Stimulated activated naive B cell treated with anti-CD40 and anti-IgM and Interleukin-4, amounts not matched to agents 10 μg/mL and 1 μg/mL and 100 μg/mL, for 72 hours (primary cell): ENCODE results near the gene TACR2.

Experiments
- ATAC-seq, 2 donors: fragments of 150-1000 bp; cut with Tn5 transposase; replicated peaks; 2 replicates each; pipeline ENCODE4 v1.10.0; 2021; ENCODE audit warnings: moderate library complexity in 1 of 2
- DNase-seq: peaks from one replicate; pipeline ENCODE4 v3.0.0; 2021
- H3K27ac Mint-ChIP-seq: one replicate; pipeline ENCODE4 v1.8.0; 2022; ENCODE audit warnings: mild to moderate bottlenecking, mixed read lengths
- H3K27me3 Mint-ChIP-seq, 2 donors: one replicate each; pipeline ENCODE4 v1.8.0; 2022; ENCODE audit warnings: mixed read lengths in 2 of 2
- H3K36me3 Mint-ChIP-seq, 2 donors: one replicate each; pipeline ENCODE4 v1.8.0; 2022; ENCODE audit warnings: mixed read lengths in 2 of 2, mild to moderate bottlenecking in 1 of 2
- H3K4me1 Mint-ChIP-seq, 2 donors: one replicate each; pipeline ENCODE4 v1.8.0; 2022; ENCODE audit warnings: mixed read lengths in 2 of 2, mild to moderate bottlenecking in 1 of 2
- H3K4me3 Mint-ChIP-seq, 2 donors: one replicate each; pipeline ENCODE4 v1.8.0; 2022; ENCODE audit warnings: mild to moderate bottlenecking in 2 of 2, mixed read lengths in 2 of 2, moderate library complexity in 1 of 2
- H3K9me3 Mint-ChIP-seq, 2 donors: one replicate each; pipeline ENCODE4 v1.8.0; 2022; ENCODE audit warnings: mixed read lengths in 2 of 2, mild to moderate bottlenecking in 1 of 2

TACR2 gene

DNA sequence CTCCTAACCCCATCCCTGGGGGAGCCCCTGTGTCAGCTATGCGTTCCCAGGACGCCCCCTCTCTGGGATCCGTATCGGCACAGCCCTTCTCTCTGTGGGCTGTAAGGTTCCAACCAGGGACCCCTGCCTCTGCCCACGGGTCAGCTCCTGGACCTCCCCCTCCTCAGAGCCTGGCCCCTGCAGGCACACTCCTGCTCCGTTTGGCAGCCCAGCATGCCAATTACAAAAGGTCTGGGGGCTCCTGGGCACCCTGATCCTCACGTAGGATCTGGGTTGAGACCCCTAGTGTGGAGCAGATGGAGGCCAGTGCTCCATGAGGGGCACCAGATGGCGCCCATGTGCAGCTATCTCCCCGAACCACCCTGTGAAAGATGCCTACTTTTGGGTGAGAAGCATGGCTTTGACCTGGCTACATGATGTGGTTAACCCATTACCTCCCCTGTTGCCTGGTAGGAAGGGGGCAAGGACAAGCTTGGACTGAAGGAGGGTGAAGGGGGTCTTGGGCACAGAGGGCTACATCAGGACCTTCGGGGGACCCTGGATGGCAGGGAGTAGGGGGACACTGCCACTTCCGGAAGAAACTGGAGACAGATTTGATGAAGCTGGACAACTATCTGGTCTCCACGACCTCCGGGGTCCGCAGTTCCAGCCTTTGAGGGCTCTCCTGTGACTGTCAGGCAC is 9.0 kb downstream of the TACR2 start:
- H3K27ac Mint-ChIP-seq = peak overlapping the region; percentile 80
- H3K4me3 Mint-ChIP-seq = peak overlapping the region; percentile 18 to 70
- peaks cover 11 to 13% of the 10 kb centered on the region in 2 donors for H3K36me3 Mint-ChIP-seq
- ATAC-seq = no peak
- DNase-seq = no peak
- H3K9me3 Mint-ChIP-seq = no peaks in the 10 kb centered on the region
- H3K4me1 Mint-ChIP-seq = peaks cover 17 to 42% of the 10 kb centered on the region in 2 donors
- no peaks in the 10 kb centered on the region for H3K27me3 Mint-ChIP-seq

DNA sequence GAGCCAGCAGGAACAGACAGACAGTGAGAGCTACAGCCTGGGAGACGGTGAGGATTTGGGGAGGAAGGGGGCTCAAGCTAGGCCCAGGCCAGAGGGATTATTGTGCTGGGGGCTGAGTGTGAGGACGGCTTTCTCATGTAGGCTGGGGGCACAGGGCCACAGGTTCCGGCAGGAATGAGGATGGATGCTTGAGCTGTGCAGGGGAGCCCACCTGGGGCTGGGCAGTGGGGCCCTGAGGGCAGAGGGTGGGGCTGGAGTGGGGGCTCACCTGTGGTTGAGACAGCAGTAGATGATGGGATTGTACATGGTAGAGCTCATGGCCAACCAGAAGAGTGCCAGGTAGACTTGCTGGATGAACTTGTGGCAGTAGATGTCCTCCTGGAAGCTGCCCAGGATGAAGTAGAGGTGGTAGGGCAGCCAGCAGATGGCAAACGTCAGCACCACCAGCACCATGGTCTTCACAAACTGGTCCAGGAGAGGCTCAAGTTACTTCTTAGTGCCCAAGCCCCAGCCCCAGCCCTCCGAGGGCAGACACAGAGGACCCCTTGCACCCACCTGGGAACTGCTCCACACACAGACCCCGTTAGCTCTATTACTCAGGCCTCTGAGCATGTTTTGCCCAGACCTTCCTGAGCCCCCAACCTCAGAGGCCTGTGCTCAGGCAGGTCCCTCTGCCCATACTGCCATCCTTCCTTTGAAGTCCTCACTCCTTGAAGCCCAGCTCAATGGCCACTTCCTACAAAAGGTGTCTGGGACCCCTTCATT is 9.7 kb downstream of the TACR2 start:
- Mint-ChIP-seq H3K4me3 (no peak overlapping the region), H3K4me1 (peaks cover 17 to 42% of the 10 kb centered on the region in 2 donors), H3K27me3 (no peaks in the 10 kb centered on the region), H3K36me3 (peaks cover 16 to 21% of the 10 kb centered on the region in 2 donors), H3K27ac (peak overlapping the region; percentile 5), H3K9me3 (no peaks in the 10 kb centered on the region)
- DNase-seq = no peak
- ATAC-seq = no peak

DNA sequence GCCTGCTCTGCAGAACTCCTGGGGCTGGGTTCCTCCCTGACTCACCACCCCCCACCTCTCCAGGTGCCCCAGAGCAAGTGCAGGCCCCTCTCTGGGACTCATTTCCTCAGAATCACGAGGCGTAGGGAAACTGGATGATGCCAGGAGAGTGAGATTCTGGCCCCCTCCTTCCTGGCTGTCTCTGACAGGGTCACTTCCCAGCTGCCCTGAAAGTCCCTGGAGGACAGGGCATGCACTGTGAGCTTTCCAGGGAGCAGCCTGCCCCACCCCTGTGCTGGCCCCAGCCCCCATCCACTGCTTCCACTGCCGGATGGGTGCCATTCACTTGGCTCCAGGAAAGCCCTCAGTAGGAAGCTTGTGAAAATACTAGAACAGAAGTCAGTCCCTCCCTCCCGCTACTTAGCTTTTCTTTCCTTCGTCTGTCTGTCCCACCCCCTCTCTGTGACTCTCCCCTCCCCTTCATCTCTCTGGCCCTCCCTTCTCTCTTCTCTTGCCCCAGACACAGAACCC is 10.4 kb downstream of the TACR2 start:
- ATAC-seq = no peak
- Mint-ChIP-seq H3K27ac (no peak overlapping the region), H3K4me3 (no peak overlapping the region)

DNA sequence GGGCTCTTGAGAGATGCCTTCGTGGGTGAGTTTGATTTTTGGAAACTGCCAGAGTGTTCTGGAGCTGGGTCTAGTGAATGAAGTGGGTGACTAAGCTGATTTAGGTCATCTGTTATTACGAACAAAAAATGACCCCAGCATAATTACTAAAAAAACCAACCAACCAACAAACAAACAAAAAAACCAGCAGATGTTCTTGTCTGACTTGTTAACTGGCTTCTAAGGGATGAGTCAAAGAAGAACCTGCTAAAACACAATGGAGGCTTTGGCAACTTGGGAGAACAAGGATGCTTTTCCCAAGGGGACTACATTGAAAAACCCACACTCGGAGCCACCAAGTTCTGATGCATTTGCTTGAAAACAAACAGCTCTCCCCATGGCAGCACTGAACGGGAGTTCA is 11.5 kb downstream of the TACR2 start:
- no peak overlapping the region for H3K27ac Mint-ChIP-seq
- H3K27me3 Mint-ChIP-seq = no peaks in the 10 kb centered on the region
- no peak for DNase-seq
- peaks cover 12 to 30% of the 10 kb centered on the region in 2 donors for H3K4me1 Mint-ChIP-seq
- ATAC-seq = no peak
- H3K36me3 Mint-ChIP-seq = peaks cover 31 to 36% of the 10 kb centered on the region in 2 donors
- no peaks in the 10 kb centered on the region for H3K9me3 Mint-ChIP-seq
- H3K4me3 Mint-ChIP-seq = no peak overlapping the region

More for the DNA sequence above, 10.4 kb downstream of the TACR2 start:
- no peak for DNase-seq
- peaks cover 20 to 27% of the 10 kb centered on the region in 2 donors for H3K36me3 Mint-ChIP-seq
- no peaks in the 10 kb centered on the region for H3K27me3 Mint-ChIP-seq
- H3K9me3 Mint-ChIP-seq = no peaks in the 10 kb centered on the region
- H3K4me1 Mint-ChIP-seq = peaks cover 17 to 41% of the 10 kb centered on the region in 2 donors

DNA sequence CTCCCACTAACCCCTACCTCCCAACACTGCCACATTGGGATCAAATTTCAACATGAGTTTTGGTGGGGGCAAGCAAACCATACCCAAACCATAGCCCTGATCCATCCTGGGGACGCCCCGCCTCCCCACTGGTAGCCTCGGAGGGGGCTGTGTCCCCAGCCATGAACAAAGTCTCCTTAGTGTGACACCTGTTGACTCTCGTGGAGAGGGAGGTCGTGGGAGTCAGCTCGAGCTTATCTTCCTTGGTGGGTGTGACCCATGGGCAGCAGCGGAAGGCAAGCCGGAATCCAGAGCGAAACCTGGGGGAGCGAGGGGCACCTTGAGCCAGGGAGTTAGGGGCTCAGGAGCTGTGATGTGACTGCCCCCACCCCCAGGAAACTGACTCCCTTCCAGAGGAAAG is 11.9 kb downstream of the TACR2 start:
- Mint-ChIP-seq H3K4me1 (peaks cover 9 to 25% of the 10 kb centered on the region in 2 donors), H3K27ac (no peak overlapping the region), H3K36me3 (peaks cover 33 to 36% of the 10 kb centered on the region in 2 donors), H3K4me3 (no peak overlapping the region), H3K27me3 (no peaks in the 10 kb centered on the region), H3K9me3 (no peaks in the 10 kb centered on the region)
- DNase-seq (no peak), ATAC-seq (no peak)

DNA sequence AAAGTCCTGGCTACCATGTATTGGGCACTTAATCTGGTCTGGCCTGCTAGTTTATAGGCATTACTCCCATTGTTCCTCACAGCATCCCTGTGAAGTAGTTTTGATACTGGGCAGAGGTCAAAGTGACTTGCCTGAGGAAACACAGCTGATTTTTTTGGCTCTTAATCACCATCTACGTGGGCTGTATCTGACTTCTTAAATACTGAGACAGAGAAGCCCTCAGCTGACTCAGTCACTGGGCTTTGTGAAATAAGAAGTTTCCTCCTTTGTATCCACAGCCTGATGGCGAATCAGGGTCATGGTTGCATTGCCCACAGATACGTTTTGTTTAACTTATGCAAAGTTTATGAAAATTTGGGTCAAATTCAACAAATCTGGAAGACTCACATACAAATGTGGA is 13.2 kb downstream of the TACR2 start:
- no peak overlapping the region for H3K27ac Mint-ChIP-seq
- ATAC-seq (no peak), DNase-seq (no peak)
- H3K36me3 Mint-ChIP-seq = peaks cover 42 to 43% of the 10 kb centered on the region in 2 donors
- H3K4me1 Mint-ChIP-seq = peaks cover 7 to 16% of the 10 kb centered on the region in 2 donors
- no peaks in the 10 kb centered on the region for H3K9me3 Mint-ChIP-seq
- no peak overlapping the region for H3K4me3 Mint-ChIP-seq
- no peaks in the 10 kb centered on the region for H3K27me3 Mint-ChIP-seq

DNA sequence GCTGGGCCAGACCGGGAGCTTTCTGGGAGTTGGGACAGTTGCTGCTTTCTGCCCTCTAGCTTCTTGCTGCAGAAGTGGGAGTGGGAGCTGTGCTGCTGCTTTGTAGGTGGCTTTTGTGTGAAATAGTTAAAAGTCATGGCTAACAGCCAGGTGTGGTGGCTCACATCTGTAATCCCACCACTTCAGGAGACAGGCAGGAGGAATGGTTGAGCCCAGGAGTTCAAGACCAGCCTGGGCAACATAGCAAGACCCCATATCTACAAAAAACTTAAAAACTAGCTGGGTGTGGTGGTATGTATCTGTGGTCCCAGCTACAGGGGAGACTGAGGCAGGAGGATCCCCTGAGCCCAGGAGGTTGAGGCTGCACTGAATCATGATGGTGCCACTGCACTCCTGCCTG is 13.7 kb downstream of the TACR2 start:
- Mint-ChIP-seq H3K27me3 (no peaks in the 10 kb centered on the region), H3K36me3 (peaks cover 44 to 47% of the 10 kb centered on the region in 2 donors), H3K4me1 (peaks cover 4 to 11% of the 10 kb centered on the region in 2 donors), H3K9me3 (no peaks in the 10 kb centered on the region), H3K4me3 (no peak overlapping the region), H3K27ac (no peak overlapping the region)
- DNase-seq = no peak
- ATAC-seq = no peak

DNA sequence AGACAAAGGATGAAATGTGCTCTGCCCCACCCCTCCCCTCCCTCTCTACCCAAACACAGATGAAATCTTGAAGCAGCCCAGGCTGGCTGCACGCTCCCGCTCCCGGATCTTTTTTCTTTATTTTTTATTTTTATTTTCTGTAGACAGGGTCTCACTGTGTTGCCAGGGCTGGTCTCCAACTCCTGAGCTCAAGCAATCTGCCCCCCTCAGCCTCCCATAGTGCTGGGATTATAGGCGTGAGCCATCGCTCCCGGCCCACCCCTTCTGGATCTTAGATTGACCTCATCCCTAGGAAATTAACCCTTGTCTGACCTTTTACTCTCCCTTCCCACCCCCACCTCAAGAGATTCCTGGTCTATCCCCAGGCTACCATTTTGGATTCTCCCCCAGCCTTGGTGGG is 14.3 kb downstream of the TACR2 start:
- H3K9me3 Mint-ChIP-seq = no peaks in the 10 kb centered on the region
- ATAC-seq = no peak
- peak overlapping the region; percentile 47 for H3K27ac Mint-ChIP-seq
- no peak overlapping the region for H3K4me3 Mint-ChIP-seq
- peaks cover 0 to 6% of the 10 kb centered on the region in 2 donors for H3K4me1 Mint-ChIP-seq
- H3K27me3 Mint-ChIP-seq = no peaks in the 10 kb centered on the region
- DNase-seq = no peak
- H3K36me3 Mint-ChIP-seq = peaks cover 44 to 48% of the 10 kb centered on the region in 2 donors

DNA sequence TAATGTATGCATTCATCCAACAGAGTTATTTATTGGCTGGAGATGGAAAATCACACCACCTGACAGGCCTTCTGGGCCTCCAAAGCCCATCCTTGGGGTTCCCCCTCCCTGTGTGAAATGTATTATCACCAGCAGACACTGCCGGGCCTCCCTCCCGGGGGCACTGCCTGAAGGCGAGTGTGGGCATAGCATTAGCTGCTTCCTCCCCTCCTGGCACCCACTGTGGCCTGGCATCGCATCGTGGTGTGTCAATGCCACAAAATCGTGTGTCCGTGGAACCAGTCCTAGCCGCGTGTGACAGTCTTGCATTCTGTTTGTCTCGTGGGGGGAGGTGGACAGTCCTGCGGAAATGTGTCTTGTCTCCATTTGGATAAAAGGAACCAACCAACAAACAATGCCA is 15.3 kb downstream of the TACR2 start:
- Mint-ChIP-seq H3K4me3 (no peak overlapping the region), H3K9me3 (no peaks in the 10 kb centered on the region), H3K27ac (no peak overlapping the region), H3K27me3 (no peaks in the 10 kb centered on the region), H3K4me1 (peaks cover 0 to 3% of the 10 kb centered on the region in 2 donors), H3K36me3 (peaks cover 44 to 53% of the 10 kb centered on the region in 2 donors)
- ATAC-seq (no peak), DNase-seq (no peak)

DNA sequence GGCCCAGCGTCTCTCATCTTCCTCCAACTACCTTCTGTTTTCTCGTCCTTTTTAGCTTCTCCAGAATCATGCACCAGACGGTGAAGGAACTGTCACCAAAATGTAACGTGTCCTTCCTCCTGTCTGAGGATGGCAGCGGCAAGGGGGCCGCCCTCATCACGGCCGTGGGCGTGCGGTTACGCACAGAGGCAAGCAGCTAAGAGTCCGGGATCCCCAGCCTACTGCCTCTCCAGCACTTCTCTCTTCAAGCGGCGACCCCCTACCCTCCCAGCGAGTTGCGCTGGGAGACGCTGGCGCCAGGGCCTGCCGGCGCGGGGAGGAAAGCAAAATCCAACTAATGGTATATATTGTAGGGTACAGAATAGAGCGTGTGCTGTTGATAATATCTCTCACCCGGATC is 15.8 kb downstream of the TACR2 start:
- DNase-seq = no peak
- Mint-ChIP-seq H3K36me3 (peaks cover 44 to 53% of the 10 kb centered on the region in 2 donors), H3K27ac (no peak overlapping the region), H3K4me3 (no peak overlapping the region), H3K9me3 (no peaks in the 10 kb centered on the region), H3K27me3 (no peaks in the 10 kb centered on the region), H3K4me1 (no peaks in the 10 kb centered on the region)
- ATAC-seq = no peak

DNA sequence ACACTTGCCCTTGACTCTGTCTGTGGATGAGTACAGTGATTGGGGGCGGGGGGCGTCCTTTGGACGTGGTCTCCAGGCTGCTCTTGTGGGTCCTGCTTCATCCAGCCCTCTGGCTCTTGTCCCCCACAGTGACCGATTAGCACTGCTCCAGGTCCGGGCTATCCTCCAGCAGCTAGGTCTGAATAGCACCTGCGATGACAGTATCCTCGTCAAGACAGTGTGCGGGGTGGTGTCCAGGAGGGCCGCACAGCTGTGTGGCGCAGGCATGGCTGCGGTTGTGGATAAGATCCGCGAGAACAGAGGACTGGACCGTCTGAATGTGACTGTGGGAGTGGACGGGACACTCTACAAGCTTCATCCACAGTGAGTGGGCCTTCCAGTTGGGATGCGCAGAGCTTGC is 18.3 kb downstream of the TACR2 start:
- ATAC-seq (no peak), DNase-seq (no peak)
- Mint-ChIP-seq H3K4me3 (no peak overlapping the region), H3K27ac (no peak overlapping the region), H3K27me3 (no peaks in the 10 kb centered on the region), H3K36me3 (peaks cover 46 to 56% of the 10 kb centered on the region in 2 donors), H3K9me3 (no peaks in the 10 kb centered on the region), H3K4me1 (no peaks in the 10 kb centered on the region)

DNA sequence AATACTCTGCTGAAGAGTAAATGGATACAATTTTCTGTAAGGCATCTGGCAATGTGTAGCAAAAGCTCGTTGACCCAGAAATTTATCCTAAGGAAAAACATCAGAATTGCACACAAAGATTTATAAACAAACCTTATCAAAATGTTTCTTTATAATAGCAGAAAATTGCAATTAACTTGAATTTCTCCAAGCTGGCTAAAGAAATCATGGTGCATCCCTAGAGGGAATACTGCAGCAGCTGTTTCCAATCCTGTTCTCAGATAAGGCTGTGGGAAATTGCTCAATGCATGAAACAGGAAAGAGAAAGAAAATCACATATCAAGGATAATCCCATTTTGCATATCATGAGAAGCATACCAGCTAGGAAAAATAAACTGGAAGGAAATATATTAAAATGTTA is 18.7 kb downstream of the TACR2 start:
- DNase-seq = no peak
- no peaks in the 10 kb centered on the region for H3K9me3 Mint-ChIP-seq
- ATAC-seq = no peak
- H3K36me3 Mint-ChIP-seq = peaks cover 44 to 54% of the 10 kb centered on the region in 2 donors
- no peak overlapping the region for H3K27ac Mint-ChIP-seq
- H3K4me1 Mint-ChIP-seq = peaks cover 0 to 2% of the 10 kb centered on the region in 2 donors
- H3K27me3 Mint-ChIP-seq = no peaks in the 10 kb centered on the region
- no peak overlapping the region for H3K4me3 Mint-ChIP-seq

DNA sequence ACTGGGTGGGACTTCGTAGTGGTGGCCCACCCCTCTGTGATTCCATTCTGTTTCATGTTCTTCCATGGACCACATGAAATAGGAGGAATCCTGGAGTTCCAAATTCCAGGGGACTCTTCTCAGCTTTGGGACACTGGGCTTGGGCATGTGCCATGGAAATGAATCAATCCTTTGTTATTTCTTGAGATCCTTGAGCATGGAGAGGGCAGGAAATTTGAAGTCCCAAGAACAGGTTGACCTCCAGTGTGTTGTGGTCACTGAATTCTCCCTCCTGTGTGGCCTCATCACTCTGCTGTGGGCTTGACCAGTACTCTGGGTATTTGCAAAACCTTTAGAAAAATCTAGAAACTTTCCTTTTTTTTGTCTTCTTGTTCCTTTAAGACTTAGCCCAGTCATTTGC is 22.7 kb downstream of the TACR2 start:
- Mint-ChIP-seq H3K4me3 (no peak overlapping the region), H3K36me3 (peaks cover 26 to 49% of the 10 kb centered on the region in 2 donors), H3K27me3 (no peaks in the 10 kb centered on the region), H3K27ac (no peak overlapping the region), H3K4me1 (peaks cover 11 to 22% of the 10 kb centered on the region in 2 donors), H3K9me3 (no peaks in the 10 kb centered on the region)
- ATAC-seq (no peak), DNase-seq (no peak)

DNA sequence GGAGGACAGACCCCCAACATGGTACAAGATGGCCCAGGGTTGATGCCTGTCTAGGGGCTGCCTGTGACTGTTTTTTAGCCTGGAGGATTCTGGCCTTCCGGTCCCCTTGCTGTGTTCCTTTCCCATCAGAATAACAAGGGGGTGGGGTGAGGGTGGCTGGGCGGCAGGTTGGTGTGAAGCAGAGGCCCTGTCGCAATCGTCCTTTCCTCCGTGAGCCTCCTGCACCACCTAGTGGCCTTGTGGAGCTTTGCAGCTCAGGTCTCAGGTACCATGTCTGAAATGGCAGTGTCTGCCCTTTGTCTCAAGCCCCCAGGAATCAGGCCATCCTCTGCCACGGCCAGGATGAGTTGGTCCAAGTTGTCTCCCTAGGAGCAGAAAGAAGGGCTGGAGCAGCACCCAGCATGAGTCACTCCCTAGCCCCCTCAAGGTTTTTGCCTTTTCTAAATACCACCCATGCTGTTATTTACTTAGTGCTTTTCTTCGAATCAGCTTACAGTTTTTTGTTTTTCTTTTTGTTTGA is 24.2 kb downstream of the TACR2 start:
- peaks cover 11 to 24% of the 10 kb centered on the region in 2 donors for H3K4me1 Mint-ChIP-seq
- no peak overlapping the region for H3K4me3 Mint-ChIP-seq
- peak; percentile 97 to 98 for ATAC-seq
- H3K9me3 Mint-ChIP-seq = no peaks in the 10 kb centered on the region
- H3K27me3 Mint-ChIP-seq = no peaks in the 10 kb centered on the region
- peaks cover 30 to 55% of the 10 kb centered on the region in 2 donors for H3K36me3 Mint-ChIP-seq
- DNase-seq = peak; percentile 65
- no peak overlapping the region for H3K27ac Mint-ChIP-seq
